HEK293T (cell line): Measurements from ENCODE around the gene CCDC33.

ENCODE experiments used
- CTCF ChIA-PET: fragments of 350-600 bp; formaldehyde crosslinking; extraction: SDS; loops from one replicate; lab custom pipeline; 2021; ENCODE audit warnings: antibody characterized with exemption, inconsistent platforms; lab: Yijun Ruan, JAX
- POLR2A ChIA-PET: fragments of 350-600 bp; formaldehyde crosslinking; extraction: SDS; loops from one replicate; lab custom pipeline; 2020; ENCODE audit warnings: antibody characterized with exemption, inconsistent platforms; lab: Yijun Ruan, JAX
- DNase-seq: peaks from one replicate; pipeline ENCODE4 v3.0.0; 2012; ENCODE audit warnings: mixed read lengths; ENCODE audit errors: extremely low spot score
- ARNT ChIP-seq: fragments of 450-650 bp; IDR thresholded peaks from 2 replicates; pipeline ENCODE4 v1.6.1; 2017; ENCODE audit warnings: mild to moderate bottlenecking
- BHLHE40 ChIP-seq: fragments of 450-650 bp; IDR thresholded peaks from 2 replicates; pipeline ENCODE4 v1.6.1; 2016; ENCODE audit warnings: mild to moderate bottlenecking, moderate library complexity, borderline replicate concordance
- CTBP1 ChIP-seq: fragments of 450-650 bp; IDR thresholded peaks from 2 replicates; pipeline ENCODE4 v1.6.1; 2016; ENCODE audit warnings: borderline replicate concordance
- ELF4 ChIP-seq: fragments of 450-650 bp; IDR thresholded peaks from 2 replicates; pipeline ENCODE4 v1.6.1; 2017; ENCODE audit warnings: antibody characterized with exemption
- FOXA1 ChIP-seq: fragments of 450-650 bp; IDR thresholded peaks from 2 replicates; pipeline ENCODE4 v1.6.1; 2016; ENCODE audit warnings: mild to moderate bottlenecking
- FOXK2 ChIP-seq: fragments of 450-650 bp; IDR thresholded peaks from 2 replicates; pipeline ENCODE4 v1.6.1; 2016; ENCODE audit warnings: mild to moderate bottlenecking
- FOXM1 ChIP-seq: fragments of 450-650 bp; IDR thresholded peaks from 2 replicates; pipeline ENCODE4 v1.6.1; 2017; ENCODE audit warnings: mild to moderate bottlenecking, borderline replicate concordance
- HDGF ChIP-seq: fragments of 450-650 bp; IDR thresholded peaks from 2 replicates; pipeline ENCODE4 v1.6.1; 2017; ENCODE audit warnings: antibody characterized with exemption, borderline replicate concordance
- L3MBTL2 ChIP-seq: fragments of 450-650 bp; conservative IDR thresholded peaks from 2 replicates; pipeline ENCODE4 v1.6.1; 2016; ENCODE audit warnings: mild to moderate bottlenecking
- LEF1 ChIP-seq: fragments of 450-650 bp; IDR thresholded peaks from 2 replicates; pipeline ENCODE4 v1.6.1; 2017; ENCODE audit warnings: mild to moderate bottlenecking, borderline replicate concordance
- NFRKB ChIP-seq: fragments of 450-650 bp; IDR thresholded peaks from 2 replicates; pipeline ENCODE4 v1.6.1; 2016; ENCODE audit warnings: mild to moderate bottlenecking, moderate library complexity
- SP1 ChIP-seq: fragments of 450-650 bp; IDR thresholded peaks from 2 replicates; pipeline ENCODE4 v1.6.1; 2017
- SUZ12 ChIP-seq: fragments of 450-650 bp; IDR thresholded peaks from 2 replicates; pipeline ENCODE4 v1.6.1; 2016; ENCODE audit warnings: mild to moderate bottlenecking
- TARDBP ChIP-seq: fragments of 450-650 bp; IDR thresholded peaks from 2 replicates; pipeline ENCODE4 v1.6.1; 2016
- ZNF384 ChIP-seq: fragments of 450-650 bp; IDR thresholded peaks from 2 replicates; pipeline ENCODE4 v1.6.1; 2016
- TF ChIP-seq, protein P1 (sequence below): fragments of 450-650 bp; IDR thresholded peaks from 2 replicates; pipeline ENCODE4 v1.6.1; 2016

Gene CCDC33

DNA sequence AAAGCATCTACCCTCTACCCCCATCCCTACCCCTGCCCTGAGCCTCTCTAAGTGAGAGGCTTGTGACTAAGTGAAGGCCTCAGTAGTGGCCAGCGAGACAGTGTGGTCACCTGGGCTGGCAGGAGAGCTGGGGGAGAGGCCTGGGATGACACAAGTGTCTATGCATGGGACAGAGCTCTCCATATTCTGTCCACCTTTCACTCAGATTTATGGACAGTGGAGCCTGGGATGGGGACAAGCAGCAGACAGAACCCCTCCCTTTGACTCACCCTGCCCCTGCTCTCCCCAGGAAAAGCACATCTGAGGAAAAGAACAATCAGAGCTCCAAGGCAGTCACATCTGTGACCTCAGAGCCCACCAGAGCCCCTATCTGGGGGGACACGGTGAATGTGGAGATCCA lies 26.0 kb downstream of the CCDC33 start:
- no peak for DNase-seq
- TF ChIP-seq NFRKB = no peak
- TF ChIP-seq FOXK2 = no peak
- TF ChIP-seq FOXM1 = no peak
- no peak for TF ChIP-seq ZNF384
- TF ChIP-seq, protein P1, sequence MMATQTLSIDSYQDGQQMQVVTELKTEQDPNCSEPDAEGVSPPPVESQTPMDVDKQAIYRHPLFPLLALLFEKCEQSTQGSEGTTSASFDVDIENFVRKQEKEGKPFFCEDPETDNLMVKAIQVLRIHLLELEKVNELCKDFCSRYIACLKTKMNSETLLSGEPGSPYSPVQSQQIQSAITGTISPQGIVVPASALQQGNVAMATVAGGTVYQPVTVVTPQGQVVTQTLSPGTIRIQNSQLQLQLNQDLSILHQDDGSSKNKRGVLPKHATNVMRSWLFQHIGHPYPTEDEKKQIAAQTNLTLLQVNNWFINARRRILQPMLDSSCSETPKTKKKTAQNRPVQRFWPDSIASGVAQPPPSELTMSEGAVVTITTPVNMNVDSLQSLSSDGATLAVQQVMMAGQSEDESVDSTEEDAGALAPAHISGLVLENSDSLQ = no peak
- TF ChIP-seq TARDBP = no peak
- TF ChIP-seq ELF4 = no peak
- no peak for TF ChIP-seq LEF1
- no peak for TF ChIP-seq BHLHE40
- TF ChIP-seq SUZ12 = no peak
- TF ChIP-seq HDGF = no peak
- no peak for TF ChIP-seq FOXA1
- TF ChIP-seq CTBP1 = no peak
- TF ChIP-seq SP1 = no peak
- TF ChIP-seq ARNT = no peak
- ChIA-PET CTCF (interaction anchor here (0.6 kb wide), 1 partner anchor 38 kb away, joined by 4 read pairs; no protein-coding TSS in a partner anchor), POLR2A (interaction anchor here (1.1 kb wide), 1 partner anchor 29 kb away, joined by 3 read pairs; no protein-coding TSS in a partner anchor)

GRCh38 chr15:74262625-74263024 lies 26.5 kb downstream of the CCDC33 start:
- DNase-seq = no peak
- no peak for TF ChIP-seq FOXM1
- no peak for TF ChIP-seq LEF1
- no peak for TF ChIP-seq ZNF384
- TF ChIP-seq, protein P1 = no peak
- POLR2A ChIA-PET = interaction anchor here (1.1 kb wide), 1 partner anchor 29 kb away, joined by 3 read pairs; no protein-coding TSS in a partner anchor
- CTCF ChIA-PET = no interaction called here

DNA sequence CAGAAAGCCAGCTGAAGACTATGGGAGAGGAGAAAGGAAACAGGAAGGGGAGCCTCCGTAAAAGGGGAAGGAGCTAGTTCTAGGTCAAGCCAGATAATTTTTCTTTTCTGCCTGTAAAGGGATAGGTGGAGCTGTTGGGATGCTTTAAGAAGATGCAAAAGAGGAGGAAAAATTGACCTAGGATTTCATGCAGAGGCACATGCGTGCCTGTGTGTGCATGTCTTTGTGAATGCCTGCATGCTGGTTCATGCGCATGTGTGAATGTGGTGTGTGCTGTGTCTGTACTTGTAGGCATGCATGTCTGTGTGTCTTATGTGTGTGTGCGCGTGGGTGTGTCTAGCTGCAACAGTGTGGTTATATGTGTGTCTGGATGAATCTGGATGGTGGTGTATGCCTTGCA lies 27.3 kb downstream of the CCDC33 start:
- no peak for DNase-seq
- ChIA-PET POLR2A (no interaction called here), CTCF (no interaction called here)
- TF ChIP-seq CTBP1 (no peak), L3MBTL2 (no peak), FOXM1 (no peak), FOXA1 (no peak), ZNF384 (no peak), HDGF (no peak), FOXK2 (no peak), TARDBP (no peak)
- TF ChIP-seq, protein P1 = no peak

DNA sequence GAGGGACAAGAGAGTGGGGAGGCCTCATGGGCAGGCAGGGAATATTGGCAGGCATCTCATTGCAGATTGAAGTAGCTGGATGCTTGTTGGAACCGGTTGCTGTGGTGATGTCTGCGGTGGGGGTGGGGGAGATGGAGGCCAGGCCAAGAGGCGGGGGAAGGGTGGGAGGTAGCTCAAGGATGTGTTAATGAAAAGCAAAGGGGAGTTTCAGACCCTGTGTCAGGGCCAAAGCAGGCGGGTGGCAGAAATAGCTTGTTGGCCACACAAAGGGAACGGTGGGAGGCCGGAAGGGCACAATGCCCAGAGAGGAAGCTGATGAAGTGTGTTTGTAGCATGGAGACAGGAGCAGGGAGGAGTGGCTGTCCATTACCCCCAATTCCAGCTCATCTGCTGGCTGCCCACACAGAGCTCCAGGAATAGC lies 28.0 kb downstream of the CCDC33 start:
- TF ChIP-seq FOXM1 = no peak
- TF ChIP-seq ZNF384 = no peak
- no peak for TF ChIP-seq CTBP1
- TF ChIP-seq, protein P1 = no peak
- no peak for TF ChIP-seq ELF4
- TF ChIP-seq BHLHE40 = no peak
- TF ChIP-seq SP1 = no peak
- no peak for TF ChIP-seq LEF1
- no peak for TF ChIP-seq SUZ12
- TF ChIP-seq NFRKB = no peak
- no peak for TF ChIP-seq ARNT
- TF ChIP-seq L3MBTL2 = no peak
- no peak for TF ChIP-seq HDGF
- no peak for TF ChIP-seq TARDBP
- TF ChIP-seq FOXK2 = no peak
- no peak for TF ChIP-seq FOXA1
- POLR2A ChIA-PET = no interaction called here
- CTCF ChIA-PET = interaction anchor here (1.2 kb wide), 1 partner anchor 43 kb away, joined by 3 read pairs; no protein-coding TSS in a partner anchor
- DNase-seq = no peak

GRCh38 chr15:74265046-74265639 lies 29.0 kb downstream of the CCDC33 start:
- DNase-seq = peak; percentile 50
- TF ChIP-seq, protein P1 = no peak
- TF ChIP-seq HDGF (no peak), SP1 (no peak), SUZ12 (no peak), FOXM1 (no peak), ARNT (no peak), FOXK2 (no peak), TARDBP (no peak), NFRKB (no peak), CTBP1 (no peak), ZNF384 (no peak), ELF4 (no peak), L3MBTL2 (no peak), BHLHE40 (no peak), LEF1 (no peak), FOXA1 (no peak)
- CTCF ChIA-PET = interaction anchor here (1.2 kb wide), 1 partner anchor 42 kb away, joined by 3 read pairs; no protein-coding TSS in a partner anchor
- POLR2A ChIA-PET = no interaction called here
